Aorta (tissue), 5 donors: Measurements from ENCODE around the gene NEK5. TPM values are rescaled to one million over a fixed set of nuclear protein-coding genes. Genes with fewer than 3 reads are reported as not detected.

Experiments
- ATAC-seq: fragments of 200-7000 bp; cut with Tn5 transposase; one replicate; pipeline ENCODE4 v1.9.1; 2022; ENCODE audit warnings: moderate library complexity; ENCODE audit not compliant: low FRiP score
- DNase-seq, 2 donors: peaks; one replicate each; pipeline ENCODE4 v3.0.0-alpha.2; 2020
- H3K27ac ChIP-seq, 2 donors: one replicate each; pipeline ENCODE4 v1.5.1; 2013; ENCODE audit warnings: low read length in 2 of 2, mild to moderate bottlenecking in 2 of 2, moderate library complexity in 2 of 2, control low read depth in 1 of 2, inconsistent platforms in 1 of 2, low read depth in 1 of 2
- H3K27me3 ChIP-seq, 2 donors: one replicate each; pipeline ENCODE4 v1.6.1; 2013; ENCODE audit warnings: control low read depth in 1 of 2, low read length in 1 of 2, mild to moderate bottlenecking in 1 of 2, moderate library complexity in 1 of 2; ENCODE audit not compliant: insufficient read depth in 2 of 2, control insufficient read depth in 1 of 2
- H3K36me3 ChIP-seq, 2 donors: one replicate each; pipeline ENCODE4 v1.6.1; 2013; ENCODE audit warnings: control low read depth in 1 of 2, low read length in 1 of 2, mild to moderate bottlenecking in 1 of 2; ENCODE audit not compliant: insufficient read depth in 2 of 2, control insufficient read depth in 1 of 2
- H3K4me1 ChIP-seq, 2 donors: one replicate each; pipeline ENCODE4 v1.6.1; 2013; ENCODE audit warnings: low read length in 2 of 2, control low read depth in 1 of 2, mild to moderate bottlenecking in 1 of 2, moderate library complexity in 1 of 2; ENCODE audit not compliant: insufficient read depth in 2 of 2, control insufficient read depth in 1 of 2
- H3K4me3 ChIP-seq, 2 donors: one replicate each; pipeline ENCODE4 v1.5.1; 2013; ENCODE audit warnings: low read length in 2 of 2, control low read depth in 1 of 2, mild to moderate bottlenecking in 1 of 2
- H3K9me3 ChIP-seq: one replicate; pipeline ENCODE4 v1.6.1; 2013; ENCODE audit warnings: mild to moderate bottlenecking, low read length; ENCODE audit not compliant: control insufficient read depth
- WGBS, 2 donors: extraction: QIAGEN DNeasy Blood & Tissue Kit; methylation state at CpG; one replicate each; pipeline ENCODE4 v1.1.7; 2013; 5-methylcytosine and 5-hydroxymethylcytosine counted together
- intact Hi-C, 2 donors: fragments of 100-400 bp; cut with DNase I; formaldehyde crosslinking; loops; one replicate each; pipeline versions ENCODE4 v1.14.2 to v1.15.0; 2022
- polyA plus RNA-seq, 2 donors: library from polyadenylated mRNA; stranded (reverse); fragments of 200-250 nt; gene quantifications; one replicate each; pipeline ENCODE4 v1.2.3, GENCODE V29; 2013
- total RNA-seq, 2 donors: library from RNA; stranded (reverse); fragmentation: NEBNext Ultra II Directional; extraction: Animal tissue kit (Norgen Biotek cat#: 25700); gene quantifications; one replicate each; pipeline ENCODE4 v1.2.1, GENCODE V29; 2021
- donor health status: healthy with polysubstance abuse.
- donor health status: Bipolar disorder and iron deficiency.
- donor health status: DM: no; HTN: no; CAD: no.
- donor health status: DM: no; HTN: no; CAD: no.
- donor health status: DM: yes; HTN: yes; CAD: no.

NEK5 gene
- total and polyA plus RNA-seq, 4 donors = 0.15 to 1.4 (median 0.58) TPM; not detected in 1

- DNase-seq = no peak
- H3K4me3 ChIP-seq = no peak overlapping the region
- 2% methylated on average over 6 of the region's 6 CpGs for WGBS, 2 donors
These were observed 1.5 kb downstream of the NEK5 start for GRCh38 chr13:52127378-52127777.

GRCh38 chr13:52125547-52125946 lies 3.3 kb downstream of the NEK5 start:
- WGBS, 2 donors = 96 to 97% methylated on average over 3 of the region's 3 CpGs
- Histone ChIP-seq H3K36me3 (no peaks in the 10 kb centered on the region), H3K27ac (no peak overlapping the region), H3K27me3 (no peaks in the 10 kb centered on the region), H3K9me3 (no peaks in the 10 kb centered on the region), H3K4me3 (no peak overlapping the region), H3K4me1 (no peaks in the 10 kb centered on the region)
- no peak for ATAC-seq
- intact Hi-C loops = loop anchor here (5.0 to 10.0 kb wide), 5 partner anchors 61 to 308 kb away; partner anchors contain the start of gene TMEM272 (in 1 of the 2)
- DNase-seq = no peak

More at GRCh38 chr13:52127378-52127777, 1.5 kb downstream of the NEK5 start:
- Histone ChIP-seq H3K9me3 (no peaks in the 10 kb centered on the region), H3K4me1 (no peaks in the 10 kb centered on the region), H3K36me3 (peaks cover 0 to 6% of the 10 kb centered on the region in 2 donors), H3K27ac (no peak overlapping the region), H3K27me3 (no peaks in the 10 kb centered on the region)
- intact Hi-C loops = loop anchor here (5.0 to 10.0 kb wide), 5 partner anchors 63 to 310 kb away; partner anchors contain the start of gene TMEM272 (in 1 of the 2)
- ATAC-seq = peak; percentile 30

GRCh38 chr13:52118595-52118994 lies 10.3 kb downstream of the NEK5 start:
- Histone ChIP-seq H3K4me3 (no peak overlapping the region), H3K27me3 (no peaks in the 10 kb centered on the region), H3K4me1 (no peaks in the 10 kb centered on the region), H3K36me3 (no peaks in the 10 kb centered on the region), H3K9me3 (no peaks in the 10 kb centered on the region), H3K27ac (no peak overlapping the region)
- 78 to 84% methylated on average over 3 of the region's 3 CpGs for WGBS, 2 donors
- intact Hi-C loops = no loop called here
- ATAC-seq = no peak
- no peak for DNase-seq

- WGBS, 2 donors = 97 to 98% methylated on average over 2 of the region's 2 CpGs
These were observed 10.8 kb downstream of the NEK5 start for GRCh38 chr13:52118095-52118494.

GRCh38 chr13:52112591-52112990 lies 16.3 kb downstream of the NEK5 start:
- ATAC-seq (no peak), DNase-seq (no peak)
- H3K36me3 ChIP-seq = no peaks in the 10 kb centered on the region
- H3K9me3 ChIP-seq = no peaks in the 10 kb centered on the region
- intact Hi-C loops = no loop called here
- no peak overlapping the region for H3K27ac ChIP-seq
- no peak overlapping the region for H3K4me3 ChIP-seq
- no peaks in the 10 kb centered on the region for H3K4me1 ChIP-seq
- 63 to 72% methylated on average over 1 of the region's 1 CpG for WGBS, 2 donors
- no peaks in the 10 kb centered on the region for H3K27me3 ChIP-seq

More at GRCh38 chr13:52118095-52118494, 10.8 kb downstream of the NEK5 start:
- intact Hi-C loops = no loop called here
- DNase-seq (no peak), ATAC-seq (no peak)
- H3K27me3 ChIP-seq = no peaks in the 10 kb centered on the region
- no peaks in the 10 kb centered on the region for H3K4me1 ChIP-seq
- no peak overlapping the region for H3K27ac ChIP-seq
- no peak overlapping the region for H3K4me3 ChIP-seq
- no peaks in the 10 kb centered on the region for H3K9me3 ChIP-seq
- no peaks in the 10 kb centered on the region for H3K36me3 ChIP-seq

- Histone ChIP-seq H3K27me3 (no peaks in the 10 kb centered on the region), H3K36me3 (no peaks in the 10 kb centered on the region), H3K27ac (no peak overlapping the region), H3K9me3 (no peaks in the 10 kb centered on the region), H3K4me1 (no peaks in the 10 kb centered on the region), H3K4me3 (no peak overlapping the region)
- ATAC-seq (no peak), DNase-seq (no peak)
- intact Hi-C loops = no loop called here
- 88 to 95% methylated on average over 1 of the region's 1 CpG for WGBS, 2 donors
These were observed 19.7 kb downstream of the NEK5 start for GRCh38 chr13:52109116-52109670.

- Histone ChIP-seq H3K27me3 (no peaks in the 10 kb centered on the region), H3K36me3 (no peaks in the 10 kb centered on the region), H3K4me3 (no peak overlapping the region), H3K27ac (no peak overlapping the region), H3K9me3 (no peaks in the 10 kb centered on the region), H3K4me1 (no peaks in the 10 kb centered on the region)
- ATAC-seq = no peak
- intact Hi-C loops = no loop called here
- DNase-seq = no peak
- 83 to 95% methylated on average over 1 of the region's 1 CpG for WGBS, 2 donors
These were observed 23.0 kb downstream of the NEK5 start for GRCh38 chr13:52105841-52106240.

- intact Hi-C loops = no loop called here
- Histone ChIP-seq H3K4me1 (no peaks in the 10 kb centered on the region), H3K27me3 (no peaks in the 10 kb centered on the region), H3K27ac (no peak overlapping the region), H3K9me3 (no peaks in the 10 kb centered on the region), H3K36me3 (no peaks in the 10 kb centered on the region), H3K4me3 (no peak overlapping the region)
- ATAC-seq = no peak
- DNase-seq = no peak
- 93 to 96% methylated on average over 1 of the region's 1 CpG for WGBS, 2 donors
These were observed 24.2 kb downstream of the NEK5 start for GRCh38 chr13:52104624-52105023.

GRCh38 chr13:52103386-52103785 lies 25.5 kb downstream of the NEK5 start:
- ATAC-seq (no peak), DNase-seq (no peak)
- H3K27ac ChIP-seq = no peak overlapping the region
- H3K4me3 ChIP-seq = no peak overlapping the region
- H3K27me3 ChIP-seq = no peaks in the 10 kb centered on the region
- no peaks in the 10 kb centered on the region for H3K36me3 ChIP-seq
- H3K9me3 ChIP-seq = no peaks in the 10 kb centered on the region
- intact Hi-C loops = no loop called here
- 62 to 72% methylated on average over 5 of the region's 5 CpGs for WGBS, 2 donors
- H3K4me1 ChIP-seq = no peaks in the 10 kb centered on the region
